Retinal pigment epithelial cell (primary cell): ENCODE data around the gene FRMD4A.
"Not testable (repeated sequence)": the region's sequence is repeated elsewhere in the genome, so short reads cannot be mapped to it uniquely, and the experiment has no call there.

Experiments used
- DNase-seq: peaks from one replicate; pipeline ENCODE4 v3.0.0-alpha.2; 2010; ENCODE audit warnings: low read depth
- H3K4me3 ChIP-seq: 2 replicates; pipeline ENCODE4 v1.5.1; 2011; ENCODE audit warnings: mild to moderate bottlenecking, low read length, control low read depth, moderate library complexity
- TF ChIP-seq, protein P1 (sequence below): conservative IDR thresholded peaks from 2 replicates; pipeline ENCODE4 v1.5.1; 2011; ENCODE audit warnings: low read depth, low read length, control low read depth, inconsistent platforms

FRMD4A gene

DNA sequence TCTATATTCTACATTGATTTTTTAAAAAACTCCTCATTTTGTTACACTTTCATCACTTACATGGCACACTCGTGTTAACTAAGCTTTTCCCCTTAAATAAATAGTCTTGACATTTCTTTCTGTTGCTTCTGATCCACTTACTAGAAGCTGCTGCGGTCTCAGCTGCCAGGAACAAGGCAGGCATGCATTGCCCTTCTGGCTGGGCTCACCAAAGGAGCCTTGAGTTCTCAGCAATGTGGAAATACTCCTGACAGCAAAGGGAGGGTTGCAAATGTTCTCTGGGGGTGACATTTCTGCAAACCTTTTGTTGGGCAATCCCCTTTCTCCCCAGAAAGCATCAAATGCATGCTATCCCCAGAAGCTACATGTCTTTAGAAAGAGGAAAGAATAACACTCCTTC lies 393.9 kb downstream of the FRMD4A start:
- DNase-seq = no peak
- H3K4me3 ChIP-seq = no peak overlapping the region
- TF ChIP-seq, protein P1, sequence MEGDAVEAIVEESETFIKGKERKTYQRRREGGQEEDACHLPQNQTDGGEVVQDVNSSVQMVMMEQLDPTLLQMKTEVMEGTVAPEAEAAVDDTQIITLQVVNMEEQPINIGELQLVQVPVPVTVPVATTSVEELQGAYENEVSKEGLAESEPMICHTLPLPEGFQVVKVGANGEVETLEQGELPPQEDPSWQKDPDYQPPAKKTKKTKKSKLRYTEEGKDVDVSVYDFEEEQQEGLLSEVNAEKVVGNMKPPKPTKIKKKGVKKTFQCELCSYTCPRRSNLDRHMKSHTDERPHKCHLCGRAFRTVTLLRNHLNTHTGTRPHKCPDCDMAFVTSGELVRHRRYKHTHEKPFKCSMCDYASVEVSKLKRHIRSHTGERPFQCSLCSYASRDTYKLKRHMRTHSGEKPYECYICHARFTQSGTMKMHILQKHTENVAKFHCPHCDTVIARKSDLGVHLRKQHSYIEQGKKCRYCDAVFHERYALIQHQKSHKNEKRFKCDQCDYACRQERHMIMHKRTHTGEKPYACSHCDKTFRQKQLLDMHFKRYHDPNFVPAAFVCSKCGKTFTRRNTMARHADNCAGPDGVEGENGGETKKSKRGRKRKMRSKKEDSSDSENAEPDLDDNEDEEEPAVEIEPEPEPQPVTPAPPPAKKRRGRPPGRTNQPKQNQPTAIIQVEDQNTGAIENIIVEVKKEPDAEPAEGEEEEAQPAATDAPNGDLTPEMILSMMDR = no peak

DNA sequence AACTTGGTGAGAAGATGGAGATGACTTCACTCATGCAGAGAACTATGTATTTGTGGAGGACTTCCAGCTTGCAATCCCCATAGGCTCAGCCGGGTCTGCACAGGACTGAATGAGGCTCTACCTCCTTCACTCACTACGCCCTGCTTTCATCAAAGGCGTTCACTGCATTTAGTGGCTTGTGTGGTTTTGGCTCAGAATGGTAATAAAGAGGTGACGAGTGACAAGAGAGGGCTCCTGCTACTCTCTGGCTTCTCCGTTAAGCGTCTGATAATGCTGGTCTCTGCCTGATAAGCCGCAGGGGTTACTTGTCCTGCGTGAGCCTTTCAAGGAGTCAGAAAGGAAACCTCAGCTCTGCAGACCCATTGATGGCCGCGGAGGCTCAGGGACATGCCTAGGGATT lies 400.6 kb downstream of the FRMD4A start:
- DNase-seq = no peak
- TF ChIP-seq, protein P1 = no peak
- no peak overlapping the region for H3K4me3 ChIP-seq

DNA sequence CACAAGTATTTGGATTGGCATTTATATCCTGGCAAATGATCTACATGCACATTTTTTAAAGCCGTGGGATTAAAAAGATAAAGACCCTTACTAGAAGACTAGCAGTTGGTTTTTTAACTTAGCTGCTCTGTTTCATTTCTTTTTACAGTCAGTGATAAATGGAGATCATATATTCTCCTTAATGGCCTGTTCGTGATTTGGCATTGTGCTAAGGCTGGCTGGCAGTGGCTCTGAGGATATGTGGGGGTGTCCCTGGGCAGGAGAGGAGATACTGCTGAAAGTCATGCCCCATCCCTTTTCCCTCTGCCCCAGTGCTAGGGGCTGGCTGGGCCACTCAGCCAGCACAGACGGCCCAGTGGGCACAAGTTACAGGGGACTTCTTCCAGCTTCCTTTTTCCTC lies 402.3 kb downstream of the FRMD4A start:
- no peak for DNase-seq
- TF ChIP-seq, protein P1 = no peak
- no peak overlapping the region for H3K4me3 ChIP-seq

DNA sequence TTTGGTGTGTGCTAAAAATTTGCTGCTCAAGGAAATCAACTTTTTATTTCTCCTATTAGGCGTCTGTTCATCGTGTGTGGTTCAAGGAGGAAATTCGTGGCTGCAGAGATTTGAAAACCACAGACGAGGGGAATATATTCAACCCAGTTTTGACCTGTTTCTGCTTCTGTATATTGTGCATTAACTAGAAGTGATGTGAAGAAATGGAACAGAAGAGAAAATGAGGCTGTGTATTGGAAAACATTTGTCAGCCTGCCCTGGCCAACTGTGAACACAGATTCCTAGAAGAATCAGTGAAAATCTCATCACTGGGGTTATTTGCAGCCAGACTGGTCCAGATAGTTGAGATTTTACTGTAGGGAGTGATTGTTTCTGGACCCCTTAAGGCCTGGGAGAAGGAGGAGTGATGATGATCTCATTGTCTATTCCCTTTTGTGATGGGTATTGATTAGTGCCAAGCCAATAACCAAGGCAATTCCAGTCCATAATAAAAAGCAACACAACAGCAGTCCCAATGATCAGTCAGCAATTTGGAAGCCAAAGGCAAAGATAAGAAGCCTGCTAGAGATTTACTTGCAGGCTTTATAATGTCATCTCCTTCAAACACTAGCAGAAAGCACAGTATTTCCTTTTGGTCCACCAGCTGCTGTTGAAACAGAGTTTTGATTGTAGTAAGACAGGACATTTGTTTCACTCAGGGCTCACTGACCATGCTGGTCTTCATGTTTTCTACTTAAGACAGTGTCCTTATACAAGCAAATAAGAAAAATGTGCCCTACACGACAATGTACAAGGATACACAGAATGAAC lies 404.5 kb downstream of the FRMD4A start:
- no peak for DNase-seq
- TF ChIP-seq, protein P1 = no peak
- H3K4me3 ChIP-seq = no peak overlapping the region

DNA sequence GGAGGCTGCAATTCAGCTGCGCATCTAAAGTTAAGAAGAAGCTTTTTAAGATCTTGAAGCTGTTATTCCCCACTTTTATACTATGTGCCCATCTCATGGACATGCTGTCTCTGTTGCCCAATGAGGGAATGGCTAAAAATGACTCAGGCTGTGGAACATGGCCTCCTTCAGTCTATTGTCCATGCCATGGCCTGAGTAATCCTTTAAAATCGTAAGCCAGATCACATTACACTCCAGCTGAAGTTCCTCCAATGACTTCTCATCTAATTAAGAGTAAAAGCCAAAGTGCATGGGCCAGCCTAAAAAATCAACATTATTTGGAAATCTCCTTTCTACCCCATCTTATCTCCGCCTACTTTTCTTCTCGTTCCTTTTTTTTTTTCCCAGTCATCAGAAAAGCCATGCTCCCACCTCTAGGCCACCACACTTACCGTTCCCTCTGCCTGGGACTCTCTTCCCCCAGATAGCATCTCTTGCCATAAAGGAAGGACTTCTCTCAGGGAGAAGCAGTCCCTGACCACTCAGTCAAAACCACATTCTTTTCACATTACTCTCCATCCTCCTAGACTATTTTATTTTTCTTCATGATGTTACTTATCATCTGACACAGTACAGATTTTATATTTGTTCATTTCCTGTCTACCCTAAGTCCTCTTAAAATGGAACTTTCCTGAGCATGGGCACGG lies 406.5 kb downstream of the FRMD4A start:
- TF ChIP-seq, protein P1 = no peak
- H3K4me3 ChIP-seq = no peak overlapping the region
- no peak for DNase-seq

DNA sequence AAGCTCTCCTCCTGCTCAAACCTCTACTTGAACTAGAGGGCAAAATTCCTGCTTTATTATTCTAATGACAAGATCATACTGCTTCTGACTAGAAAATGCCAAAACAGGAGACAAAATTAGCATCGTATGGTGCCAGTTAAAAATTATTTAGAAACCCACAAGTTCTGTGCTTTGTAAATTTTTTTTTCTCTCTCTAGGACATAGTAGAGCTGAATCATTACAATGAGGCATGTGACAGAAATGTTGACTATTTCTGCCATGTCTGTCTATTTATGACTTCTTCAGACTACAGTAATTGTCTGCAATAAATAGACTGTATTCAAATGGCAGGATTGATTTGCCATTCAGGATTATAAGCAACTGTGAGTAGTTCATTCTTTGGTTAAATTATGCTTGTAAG lies 408.1 kb downstream of the FRMD4A start:
- TF ChIP-seq, protein P1 = no peak
- no peak overlapping the region for H3K4me3 ChIP-seq
- DNase-seq = no peak

DNA sequence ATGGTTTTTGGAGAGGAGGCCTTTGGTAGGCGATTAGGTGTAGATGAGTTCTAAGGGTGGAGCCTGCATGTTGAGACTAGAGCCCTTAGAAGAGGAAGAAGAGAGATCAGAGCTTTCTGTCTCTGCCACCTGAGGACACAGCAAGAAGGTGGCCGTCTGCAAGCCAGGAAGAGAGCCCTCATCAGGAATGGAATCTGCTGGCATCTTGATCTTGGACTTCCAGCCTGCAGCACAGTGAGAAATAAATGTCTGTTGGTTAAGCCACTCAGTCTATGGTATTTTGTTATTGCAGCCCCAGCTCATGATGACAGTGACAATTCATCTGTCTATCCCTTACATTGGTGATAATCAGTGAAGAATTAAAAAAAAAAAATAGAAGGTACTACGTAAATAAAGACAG lies 408.8 kb downstream of the FRMD4A start:
- TF ChIP-seq, protein P1 = no peak
- DNase-seq = no peak
- no peak overlapping the region for H3K4me3 ChIP-seq

DNA sequence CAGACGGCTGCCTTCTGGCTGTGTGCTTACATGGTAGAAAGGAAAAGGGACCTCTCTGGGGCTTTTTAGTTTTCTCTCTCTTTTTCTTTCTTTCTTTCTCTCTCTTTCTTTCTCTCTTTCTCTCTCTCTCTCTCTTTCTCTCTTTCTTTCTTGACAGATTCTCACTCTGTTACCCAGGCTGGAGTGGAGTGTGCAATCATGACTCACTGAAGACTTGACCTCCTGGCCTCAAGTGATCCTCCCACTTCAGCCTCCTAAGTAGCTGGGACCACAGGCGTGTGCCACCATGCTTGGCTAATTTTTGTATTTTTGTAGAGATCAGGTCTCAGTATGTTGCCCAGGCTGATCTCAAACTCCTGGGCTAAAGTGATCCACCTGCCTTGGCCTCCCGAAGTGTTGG lies 409.6 kb downstream of the FRMD4A start:
- not testable (repeated sequence) for DNase-seq, H3K4me3 ChIP-seq
